DMS 273 (cell line): Measurements from ENCODE around the gene PDS5A.
"Not testable (repeated sequence)": the region's sequence is repeated elsewhere in the genome, so short reads cannot be mapped to it uniquely, and the experiment has no call there.

ENCODE experiments used
- DNase-seq: peaks from one replicate; lab custom pipeline; 2025; ENCODE audit not compliant: unreplicated experiment; lab: John Stamatoyannopoulos, UW

PDS5A gene

GRCh38 chr4:39838431-39838830 lies 139.3 kb downstream of the PDS5A start:
- DNase-seq, result not testable (repeated sequence)

GRCh38 chr4:39834269-39834668 lies 143.4 kb downstream of the PDS5A start:
- no peak for DNase-seq

GRCh38 chr4:39825741-39826231 lies 151.9 kb downstream of the PDS5A start:
- DNase-seq, result no peak

- no peak for DNase-seq
Measured at GRCh38 chr4:39825090-39825489, 152.6 kb downstream of the PDS5A start.

GRCh38 chr4:39823191-39823590 lies 154.5 kb downstream of the PDS5A start:
- no peak for DNase-seq

- no peak for DNase-seq
Measured at GRCh38 chr4:39822662-39823061, 155.0 kb downstream of the PDS5A start.

- DNase-seq, result no peak
Measured at GRCh38 chr4:39821951-39822350, 155.8 kb downstream of the PDS5A start.

- DNase-seq, result no peak
Measured at GRCh38 chr4:39820186-39820585, 157.5 kb downstream of the PDS5A start.

GRCh38 chr4:39818646-39819045 lies 159.1 kb downstream of the PDS5A start:
- no peak for DNase-seq

GRCh38 chr4:39814403-39815185 lies 163.1 kb downstream of the PDS5A start:
- peak; percentile 3 for DNase-seq

GRCh38 chr4:39813761-39814160 lies 163.9 kb downstream of the PDS5A start:
- not testable (repeated sequence) for DNase-seq

- DNase-seq, result not testable (repeated sequence)
Measured at GRCh38 chr4:39813033-39813432, 164.7 kb downstream of the PDS5A start.

GRCh38 chr4:39812500-39812899 lies 165.2 kb downstream of the PDS5A start:
- DNase-seq, result no peak

- DNase-seq, result no peak
Measured at GRCh38 chr4:39808231-39808749, 169.4 kb downstream of the PDS5A start.

GRCh38 chr4:39802005-39802404 lies 175.7 kb downstream of the PDS5A start:
- no peak for DNase-seq

- DNase-seq, result not testable (repeated sequence)
Measured at GRCh38 chr4:39792976-39793375, 184.7 kb downstream of the PDS5A start.

- no peak for DNase-seq
Measured at GRCh38 chr4:39792529-39792928, 185.2 kb downstream of the PDS5A start.

GRCh38 chr4:39792128-39792527 lies 185.6 kb downstream of the PDS5A start:
- no peak for DNase-seq

GRCh38 chr4:39786838-39787237 lies 190.9 kb downstream of the PDS5A start:
- DNase-seq, result no peak

- no peak for DNase-seq
Measured at GRCh38 chr4:39785083-39785482, 192.6 kb downstream of the PDS5A start.

- not testable (repeated sequence) for DNase-seq
Measured at GRCh38 chr4:39781988-39782387, 195.7 kb downstream of the PDS5A start.
